Left ventricle myocardium inferior (tissue), 1 donor: Measurements from ENCODE around the gene CCDC167. TPM values are rescaled to one million over a fixed set of nuclear protein-coding genes. Genes with fewer than 3 reads are reported as not detected.

ENCODE experiments used
- DNase-seq: peaks from one replicate; pipeline ENCODE4 v3.0.0-alpha.2; 2020
- H3K27ac ChIP-seq: fragments of 200-600 bp; replicated peaks from 2 replicates; pipeline ENCODE4 v1.8.0; 2021
- H3K27me3 ChIP-seq: fragments of 200-600 bp; 2 replicates; pipeline ENCODE4 v1.8.0; 2021; ENCODE audit warnings: low read depth
- H3K36me3 ChIP-seq: fragments of 200-600 bp; 2 replicates; pipeline ENCODE4 v1.8.0; 2021
- H3K4me1 ChIP-seq: fragments of 200-600 bp; 2 replicates; pipeline ENCODE4 v1.8.0; 2021
- H3K4me3 ChIP-seq: fragments of 200-600 bp; 2 replicates; pipeline ENCODE4 v1.8.0; 2021; ENCODE audit warnings: mild to moderate bottlenecking, moderate library complexity
- H3K9me3 ChIP-seq: fragments of 200-600 bp; replicated peaks from 2 replicates; pipeline ENCODE4 v1.8.0; 2021
- intact Hi-C: fragments of 100-400 bp; cut with micrococcal nuclease; formaldehyde crosslinking; loops from one replicate; pipeline ENCODE4 v1.11.0; 2022
- total RNA-seq: library from RNA; stranded (reverse); fragmentation: NEBNext Ultra II Directional; extraction: Animal tissue kit (Norgen Biotek cat#: 25700); gene quantifications from one replicate; pipeline ENCODE4 v1.2.1, GENCODE V29; 2021
- TF ChIP-seq, protein P1 (sequence below): fragments of 200-600 bp; IDR thresholded peaks from 2 replicates; pipeline ENCODE4 v1.8.0; 2021; ENCODE audit warnings: antibody characterized with exemption, mild to moderate bottlenecking, borderline replicate concordance
- donor health status: DM: no; HTN: yes; CAD: no; lungs with severe emphysema.

The CCDC167 gene
- total RNA-seq, 1 donor from 2014 or later, result 28.1 TPM

DNA sequence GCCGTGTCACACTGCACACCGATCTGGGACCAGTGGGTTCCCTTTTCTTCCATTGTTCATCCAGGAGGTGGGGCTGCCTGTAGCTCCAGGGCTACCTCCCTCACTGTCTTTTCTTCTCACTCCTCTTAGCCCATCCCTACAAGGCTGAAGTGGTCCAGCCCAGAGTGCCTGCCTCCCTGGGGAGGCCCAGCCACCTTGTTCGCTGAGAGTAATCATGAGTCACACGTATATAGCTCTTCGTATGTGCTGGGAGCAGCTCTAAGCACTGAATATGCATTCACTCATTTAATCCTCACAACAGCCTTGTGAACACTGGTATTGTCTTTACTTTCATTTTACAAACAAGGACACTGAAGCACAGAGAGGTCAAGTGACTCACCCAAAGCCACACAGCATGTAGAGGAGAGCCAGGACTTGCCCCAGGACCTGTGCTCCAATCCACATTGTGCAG is 14.7 kb upstream of the CCDC167 start:
- intact Hi-C loops, result no loop called here
- peaks cover 10% of the 10 kb centered on the region for H3K4me1 ChIP-seq
- H3K9me3 ChIP-seq, result peaks cover 3% of the 10 kb centered on the region
- H3K27me3 ChIP-seq, result peaks cover 54% of the 10 kb centered on the region
- TF ChIP-seq, protein P1, sequence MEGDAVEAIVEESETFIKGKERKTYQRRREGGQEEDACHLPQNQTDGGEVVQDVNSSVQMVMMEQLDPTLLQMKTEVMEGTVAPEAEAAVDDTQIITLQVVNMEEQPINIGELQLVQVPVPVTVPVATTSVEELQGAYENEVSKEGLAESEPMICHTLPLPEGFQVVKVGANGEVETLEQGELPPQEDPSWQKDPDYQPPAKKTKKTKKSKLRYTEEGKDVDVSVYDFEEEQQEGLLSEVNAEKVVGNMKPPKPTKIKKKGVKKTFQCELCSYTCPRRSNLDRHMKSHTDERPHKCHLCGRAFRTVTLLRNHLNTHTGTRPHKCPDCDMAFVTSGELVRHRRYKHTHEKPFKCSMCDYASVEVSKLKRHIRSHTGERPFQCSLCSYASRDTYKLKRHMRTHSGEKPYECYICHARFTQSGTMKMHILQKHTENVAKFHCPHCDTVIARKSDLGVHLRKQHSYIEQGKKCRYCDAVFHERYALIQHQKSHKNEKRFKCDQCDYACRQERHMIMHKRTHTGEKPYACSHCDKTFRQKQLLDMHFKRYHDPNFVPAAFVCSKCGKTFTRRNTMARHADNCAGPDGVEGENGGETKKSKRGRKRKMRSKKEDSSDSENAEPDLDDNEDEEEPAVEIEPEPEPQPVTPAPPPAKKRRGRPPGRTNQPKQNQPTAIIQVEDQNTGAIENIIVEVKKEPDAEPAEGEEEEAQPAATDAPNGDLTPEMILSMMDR, result no peak
- no peaks in the 10 kb centered on the region for H3K36me3 ChIP-seq
- no peak for DNase-seq
- H3K4me3 ChIP-seq, result no peak overlapping the region
- H3K27ac ChIP-seq, result no peak overlapping the region

DNA sequence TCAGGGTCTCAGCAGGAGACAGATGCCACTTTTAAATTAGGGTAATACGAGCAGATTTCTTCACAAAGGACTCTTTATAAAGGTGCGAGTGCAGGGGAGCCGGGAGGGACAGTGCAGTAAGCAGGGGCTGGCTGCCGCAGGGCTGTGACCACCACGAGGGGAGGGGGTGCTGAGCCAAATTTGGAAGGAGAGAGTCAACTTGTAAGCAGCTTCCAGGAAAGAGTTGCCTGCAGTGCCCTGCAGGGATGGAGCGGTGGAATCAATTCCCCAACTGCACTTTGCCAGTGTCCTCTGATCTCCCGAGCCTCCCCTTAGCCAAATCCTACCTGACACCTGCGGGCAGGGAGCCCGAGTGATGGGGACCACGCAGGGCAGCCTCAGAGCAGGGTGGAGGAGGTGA is 13.9 kb upstream of the CCDC167 start:
- no peaks in the 10 kb centered on the region for H3K9me3 ChIP-seq
- H3K36me3 ChIP-seq, result no peaks in the 10 kb centered on the region
- H3K27ac ChIP-seq, result no peak overlapping the region
- intact Hi-C loops, result no loop called here
- H3K27me3 ChIP-seq, result peaks cover 54% of the 10 kb centered on the region
- TF ChIP-seq, protein P1, result no peak
- H3K4me3 ChIP-seq, result no peak overlapping the region
- H3K4me1 ChIP-seq, result peaks cover 10% of the 10 kb centered on the region
- no peak for DNase-seq

DNA sequence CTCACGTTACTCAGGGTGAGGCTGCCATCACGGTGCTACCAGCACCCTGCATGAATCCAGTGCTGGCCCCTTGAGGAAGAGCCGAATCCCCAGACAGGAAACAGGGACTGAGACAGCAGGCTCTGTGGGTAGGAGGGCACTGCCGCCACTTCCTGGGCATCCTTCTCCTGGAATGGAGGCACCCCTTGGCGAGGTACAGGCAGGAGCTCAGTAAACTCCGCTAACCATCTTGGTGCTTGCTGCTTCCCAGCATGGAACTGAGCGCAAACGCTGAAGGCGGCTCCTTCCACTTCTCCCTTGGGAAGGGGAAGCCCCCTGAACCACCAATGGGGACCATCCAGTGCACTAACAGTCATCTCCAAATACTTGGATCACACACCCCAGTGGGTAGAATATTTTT is 13.5 kb upstream of the CCDC167 start:
- TF ChIP-seq, protein P1, result no peak
- intact Hi-C loops, result no loop called here
- H3K4me3 ChIP-seq, result no peak overlapping the region
- no peaks in the 10 kb centered on the region for H3K36me3 ChIP-seq
- H3K4me1 ChIP-seq, result peaks cover 10% of the 10 kb centered on the region
- peaks cover 54% of the 10 kb centered on the region for H3K27me3 ChIP-seq
- no peak overlapping the region for H3K27ac ChIP-seq
- no peaks in the 10 kb centered on the region for H3K9me3 ChIP-seq
- DNase-seq, result no peak

DNA sequence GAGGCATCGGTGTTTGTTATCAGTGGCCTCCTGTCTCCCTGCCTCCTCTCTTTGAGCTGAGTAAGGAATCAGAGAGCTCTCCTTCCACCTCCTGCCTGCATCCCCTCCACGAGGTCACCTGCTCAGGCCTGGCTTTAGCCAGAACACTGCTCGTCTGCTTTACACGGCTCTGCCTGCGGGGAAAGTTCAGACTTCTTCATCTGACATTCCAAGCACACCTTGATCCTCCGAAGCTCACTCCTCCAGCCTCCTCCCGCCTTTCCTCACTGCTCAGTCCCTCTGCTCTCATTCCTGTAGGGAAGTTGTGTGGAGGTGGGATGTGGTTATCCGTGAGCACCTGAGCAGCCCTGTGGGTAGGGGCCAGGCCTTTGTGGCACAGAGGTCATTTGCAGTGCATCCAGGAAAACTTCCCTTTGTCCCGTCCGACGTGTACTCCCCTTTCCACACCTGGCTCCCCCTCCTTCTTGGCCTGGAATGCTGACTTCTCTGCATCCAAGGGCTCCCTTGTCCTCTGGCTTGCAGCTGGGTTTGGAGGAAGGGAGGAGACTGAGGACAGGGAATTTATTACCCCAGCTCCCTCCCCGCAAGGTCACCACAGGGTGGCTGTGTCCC is 12.8 kb upstream of the CCDC167 start:
- no peak for DNase-seq
- intact Hi-C loops, result no loop called here
- H3K27me3 ChIP-seq, result peaks cover 54% of the 10 kb centered on the region

DNA sequence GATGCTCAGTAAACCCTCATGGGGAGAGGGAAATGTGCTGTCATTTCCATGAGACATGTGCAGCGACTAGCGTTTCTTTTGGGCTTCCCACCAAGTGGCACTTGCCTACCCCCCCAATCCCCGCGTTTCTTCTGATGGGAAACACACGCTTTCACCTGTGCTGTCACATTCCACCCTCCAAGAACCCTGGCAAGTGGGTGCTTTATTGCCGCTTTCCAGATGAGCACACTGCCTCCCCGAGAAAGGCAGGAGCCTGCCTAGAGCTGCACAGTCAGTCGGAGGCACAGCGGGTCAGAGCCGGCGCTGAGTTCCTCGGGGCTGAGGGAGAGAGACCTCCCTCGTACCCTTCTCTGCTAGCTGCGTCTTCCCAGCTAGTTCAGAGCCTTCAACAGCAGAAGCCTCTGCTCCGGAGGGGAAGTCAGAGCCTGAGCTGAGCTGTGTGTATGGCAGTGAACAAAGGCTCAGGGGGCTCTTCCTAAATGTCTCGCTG is 12.3 kb upstream of the CCDC167 start:
- H3K4me1 ChIP-seq, result peaks cover 10% of the 10 kb centered on the region
- H3K36me3 ChIP-seq, result no peaks in the 10 kb centered on the region
- TF ChIP-seq, protein P1, result no peak
- DNase-seq, result no peak
- no peak overlapping the region for H3K4me3 ChIP-seq
- no peaks in the 10 kb centered on the region for H3K9me3 ChIP-seq
- H3K27me3 ChIP-seq, result peaks cover 54% of the 10 kb centered on the region
- H3K27ac ChIP-seq, result no peak overlapping the region
- intact Hi-C loops, result no loop called here

More for the DNA sequence above, 12.8 kb upstream of the CCDC167 start:
- TF ChIP-seq, protein P1, result no peak
- H3K4me1 ChIP-seq, result peaks cover 10% of the 10 kb centered on the region
- no peak overlapping the region for H3K27ac ChIP-seq
- no peaks in the 10 kb centered on the region for H3K36me3 ChIP-seq
- no peaks in the 10 kb centered on the region for H3K9me3 ChIP-seq
- H3K4me3 ChIP-seq, result no peak overlapping the region
